Muscle layer of colon (tissue), 2 donors: ENCODE results near the gene FAU.
A peak's percentile ranks its signal among the peaks of the same experiment; 100 is the strongest.
"Not testable (repeated sequence)": the region's sequence is repeated elsewhere in the genome, so short reads cannot be mapped to it uniquely, and the experiment has no call there.

Source experiments
- H3K27ac ChIP-seq: one replicate; pipeline ENCODE4 v1.7.0; 2013; ENCODE audit warnings: low read depth, mild to moderate bottlenecking, low read length, moderate library complexity
- H3K27me3 ChIP-seq, 2 donors: one replicate each; pipeline ENCODE4 v1.7.0; 2013; ENCODE audit warnings: low read length in 2 of 2, mild to moderate bottlenecking in 2 of 2; ENCODE audit not compliant: insufficient read depth in 2 of 2, control insufficient read depth in 1 of 2
- H3K36me3 ChIP-seq: one replicate; pipeline ENCODE4 v1.7.0; 2013; ENCODE audit warnings: mild to moderate bottlenecking, low read length; ENCODE audit not compliant: insufficient read depth
- H3K4me1 ChIP-seq: one replicate; pipeline ENCODE4 v1.7.0; 2013; ENCODE audit warnings: mild to moderate bottlenecking, low read length; ENCODE audit not compliant: insufficient read depth
- H3K4me3 ChIP-seq, 2 donors: one replicate each; pipeline ENCODE4 v1.7.0; 2013; ENCODE audit warnings: low read length in 2 of 2, low read depth in 1 of 2, mild to moderate bottlenecking in 1 of 2, moderate library complexity in 1 of 2
- H3K9ac ChIP-seq: one replicate; pipeline ENCODE4 v1.7.0; 2013; ENCODE audit warnings: low read length
- H3K9me3 ChIP-seq: one replicate; pipeline ENCODE4 v1.7.0; 2013; ENCODE audit warnings: mild to moderate bottlenecking, low read length
- donor health status: abdominal sarcoma.
- donor health status: Adenocarcinoma of cecum.

The FAU gene

DNA sequence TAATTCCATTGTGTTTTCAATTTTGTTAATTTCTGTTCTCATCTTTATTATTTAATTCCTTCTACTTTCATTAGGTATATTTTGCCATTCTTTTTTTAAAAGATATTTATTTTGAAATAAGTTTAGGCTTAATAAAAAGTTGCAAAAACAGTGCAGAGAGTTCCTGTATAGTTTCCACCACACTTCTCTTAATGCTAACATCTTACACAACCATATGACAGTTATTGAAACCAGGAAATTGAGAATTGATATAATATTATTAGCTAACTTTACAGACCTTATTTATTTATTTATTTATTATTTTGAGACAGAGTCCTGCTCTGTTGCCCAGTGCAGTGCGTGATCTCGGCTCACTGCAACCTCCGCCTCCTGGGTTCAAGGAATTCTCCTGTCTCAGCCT is 34.3 kb upstream of the FAU start:
- Histone ChIP-seq H3K9ac (no peak overlapping the region), H3K27ac (no peak overlapping the region), H3K27me3 (no peaks in the 10 kb centered on the region), H3K4me1 (no peaks in the 10 kb centered on the region), H3K36me3 (no peaks in the 10 kb centered on the region), H3K9me3 (no peaks in the 10 kb centered on the region), H3K4me3 (no peak overlapping the region)

DNA sequence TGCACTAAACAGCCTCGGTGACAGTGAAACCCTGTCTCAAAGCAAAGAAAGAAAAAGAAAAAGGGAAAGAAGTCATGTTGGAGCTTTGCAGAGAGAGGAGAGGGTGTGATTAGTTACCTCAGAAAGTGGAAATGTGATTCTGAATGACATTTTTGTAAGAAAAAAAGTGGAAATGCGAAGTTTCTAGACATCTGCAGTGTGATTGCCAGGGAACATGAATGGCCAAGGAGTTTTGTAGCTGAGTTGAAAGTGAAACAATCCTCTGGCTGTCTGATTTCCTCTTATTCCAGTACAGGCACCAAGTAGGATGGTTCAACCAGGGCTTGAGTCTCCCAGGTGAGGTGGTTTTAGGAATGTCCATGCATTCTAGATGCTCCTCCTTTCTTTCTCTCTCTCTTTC is 30.2 kb upstream of the FAU start:
- H3K9ac ChIP-seq = no peak overlapping the region
- H3K4me3 ChIP-seq = no peak overlapping the region
- H3K36me3 ChIP-seq = no peaks in the 10 kb centered on the region
- H3K27me3 ChIP-seq = no peaks in the 10 kb centered on the region
- H3K9me3 ChIP-seq = no peaks in the 10 kb centered on the region
- H3K4me1 ChIP-seq = no peaks in the 10 kb centered on the region
- no peak overlapping the region for H3K27ac ChIP-seq

DNA sequence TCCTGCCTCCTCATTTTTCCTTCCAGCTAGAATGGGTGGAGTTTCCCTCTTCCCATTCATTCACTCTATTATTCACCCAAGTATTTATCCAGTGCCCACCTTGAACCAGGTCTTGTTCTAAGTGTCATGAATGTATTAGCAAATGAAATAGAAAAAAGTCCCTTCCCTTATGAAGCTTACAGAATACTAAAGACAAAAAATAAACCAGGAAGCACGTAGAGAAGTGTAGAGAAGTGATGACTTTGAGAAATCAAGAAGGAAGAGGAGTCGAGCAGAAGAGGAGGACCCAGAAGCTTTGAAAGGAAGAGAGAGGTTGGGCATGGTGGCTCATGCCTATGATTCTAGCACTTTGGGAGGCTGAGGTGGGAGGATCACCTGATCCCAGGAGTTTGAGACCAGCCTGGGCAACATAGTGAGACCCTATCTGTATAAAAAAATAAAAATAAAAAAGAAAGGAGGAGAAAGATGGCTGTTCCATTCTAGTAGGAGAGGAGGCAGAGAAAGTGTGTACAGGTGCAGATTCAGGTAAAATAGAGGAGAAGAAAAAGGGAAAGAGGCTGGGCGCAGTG is 29.5 kb upstream of the FAU start:
- Histone ChIP-seq H3K4me1 (no peaks in the 10 kb centered on the region), H3K27ac (no peak overlapping the region), H3K36me3 (no peaks in the 10 kb centered on the region), H3K27me3 (no peaks in the 10 kb centered on the region), H3K9me3 (no peaks in the 10 kb centered on the region), H3K4me3 (no peak overlapping the region), H3K9ac (no peak overlapping the region)

- no peaks in the 10 kb centered on the region for H3K9me3 ChIP-seq
- no peak overlapping the region for H3K4me3 ChIP-seq
- H3K4me1 ChIP-seq = no peaks in the 10 kb centered on the region
- no peaks in the 10 kb centered on the region for H3K27me3 ChIP-seq
- no peaks in the 10 kb centered on the region for H3K36me3 ChIP-seq
- H3K27ac ChIP-seq = no peak overlapping the region
- H3K9ac ChIP-seq = no peak overlapping the region
Measured at GRCh38 chr11:65150509-65151299, 28.8 kb upstream of the FAU start.

DNA sequence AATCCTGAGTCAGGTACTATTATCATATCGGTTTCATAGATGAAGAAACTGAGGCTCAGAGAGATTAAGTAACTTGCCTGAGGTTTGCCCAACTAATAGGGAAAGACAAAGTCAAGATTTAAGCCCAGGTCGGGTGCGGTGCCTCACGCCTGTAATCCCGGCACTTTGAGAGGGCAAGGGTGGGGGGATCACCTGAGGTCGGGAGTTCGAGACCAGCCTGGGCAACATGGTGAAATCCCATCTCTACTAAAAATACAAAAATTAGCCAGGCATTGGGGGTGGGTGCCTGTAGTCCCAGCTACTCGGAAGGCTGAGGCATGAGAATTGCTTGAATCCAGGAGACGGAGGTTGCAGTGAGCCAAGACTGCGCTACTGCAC is 28.2 kb upstream of the FAU start:
- not testable (repeated sequence) for H3K27ac ChIP-seq, H3K9me3 ChIP-seq, H3K9ac ChIP-seq, H3K27me3 ChIP-seq, H3K4me3 ChIP-seq, H3K36me3 ChIP-seq, H3K4me1 ChIP-seq

- no peak overlapping the region for H3K27ac ChIP-seq
- H3K36me3 ChIP-seq = no peaks in the 10 kb centered on the region
- H3K4me3 ChIP-seq = no peak overlapping the region
- H3K9me3 ChIP-seq = no peaks in the 10 kb centered on the region
- H3K9ac ChIP-seq = no peak overlapping the region
- H3K27me3 ChIP-seq = no peaks in the 10 kb centered on the region
- H3K4me1 ChIP-seq = no peaks in the 10 kb centered on the region
Measured at GRCh38 chr11:65148657-65149056, 26.7 kb upstream of the FAU start.

GRCh38 chr11:65147352-65148075 is 25.6 kb upstream of the FAU start:
- H3K36me3 ChIP-seq = no peaks in the 10 kb centered on the region
- no peak overlapping the region for H3K9ac ChIP-seq
- no peaks in the 10 kb centered on the region for H3K27me3 ChIP-seq
- no peak overlapping the region for H3K4me3 ChIP-seq
- no peaks in the 10 kb centered on the region for H3K9me3 ChIP-seq
- no peaks in the 10 kb centered on the region for H3K4me1 ChIP-seq
- no peak overlapping the region for H3K27ac ChIP-seq

- Histone ChIP-seq H3K36me3 (no peaks in the 10 kb centered on the region), H3K9ac (no peak overlapping the region), H3K27ac (no peak overlapping the region), H3K9me3 (no peaks in the 10 kb centered on the region), H3K27me3 (no peaks in the 10 kb centered on the region), H3K4me1 (no peaks in the 10 kb centered on the region), H3K4me3 (no peak overlapping the region)
Measured at GRCh38 chr11:65141896-65142494, 20.1 kb upstream of the FAU start.

- peaks cover 16% of the 10 kb centered on the region for H3K36me3 ChIP-seq
- no peak overlapping the region for H3K9ac ChIP-seq
- H3K4me1 ChIP-seq = peaks cover 20% of the 10 kb centered on the region
- no peak overlapping the region for H3K4me3 ChIP-seq
- no peaks in the 10 kb centered on the region for H3K9me3 ChIP-seq
- H3K27ac ChIP-seq = no peak overlapping the region
- H3K27me3 ChIP-seq = no peaks in the 10 kb centered on the region
Measured at GRCh38 chr11:65136515-65137096, 14.7 kb upstream of the FAU start.

GRCh38 chr11:65135633-65136145 is 13.8 kb upstream of the FAU start:
- Histone ChIP-seq H3K36me3 (peaks cover 25% of the 10 kb centered on the region), H3K4me1 (peaks cover 20% of the 10 kb centered on the region), H3K27me3 (no peaks in the 10 kb centered on the region), H3K9me3 (no peaks in the 10 kb centered on the region), H3K9ac (peak overlapping the region; percentile 85), H3K4me3 (peak overlapping the region; percentile 17 to 93), H3K27ac (peak overlapping the region; percentile 93)
